ENCODE measurements around the gene CHRM2. TPM values are rescaled to one million over a fixed set of nuclear protein-coding genes. Genes with fewer than 3 reads are reported as not detected.

Gene CHRM2
- polyA plus RNA-seq, 4 donors: 1.4 to 4.3 (median 2.7) TPM

GRCh38 chr7:136956232-136956631 lies 87.8 kb downstream of the CHRM2 start:
- no peak for DNase-seq (ENCODE audit: low read depth in 4 of 4, low spot score in 3 of 4)

- DNase-seq (ENCODE audit: low read depth in 4 of 4, low spot score in 3 of 4): no peak
Measured at GRCh38 chr7:136956671-136957070, 88.2 kb downstream of the CHRM2 start.

- no peak for DNase-seq (ENCODE audit: low read depth in 4 of 4, low spot score in 3 of 4)
Measured at GRCh38 chr7:136957391-136957790, 88.9 kb downstream of the CHRM2 start.

- DNase-seq (ENCODE audit: low read depth in 4 of 4, low spot score in 3 of 4): no peak
Measured at GRCh38 chr7:136958016-136958415, 89.6 kb downstream of the CHRM2 start.

GRCh38 chr7:136964347-136964746 lies 95.9 kb downstream of the CHRM2 start:
- DNase-seq (ENCODE audit: low read depth in 4 of 4, low spot score in 3 of 4): no peak

GRCh38 chr7:136966825-136967224 lies 98.4 kb downstream of the CHRM2 start:
- DNase-seq (ENCODE audit: low read depth in 4 of 4, low spot score in 3 of 4): no peak

- no peak for DNase-seq (ENCODE audit: low read depth in 4 of 4, low spot score in 3 of 4)
Measured at GRCh38 chr7:136969761-136970160, 101.3 kb downstream of the CHRM2 start.

- no peak for DNase-seq (ENCODE audit: low read depth in 4 of 4, low spot score in 3 of 4)
Measured at GRCh38 chr7:136971776-136972175, 103.3 kb downstream of the CHRM2 start.

- DNase-seq (ENCODE audit: low read depth in 4 of 4, low spot score in 3 of 4): no peak
Measured at GRCh38 chr7:136976504-136977251, 108.2 kb downstream of the CHRM2 start.

GRCh38 chr7:136993377-136993776 lies 124.9 kb downstream of the CHRM2 start:
- no peak for DNase-seq (ENCODE audit: low read depth in 4 of 4, low spot score in 3 of 4)

GRCh38 chr7:136997735-136998134 lies 129.3 kb downstream of the CHRM2 start:
- DNase-seq (ENCODE audit: low read depth in 4 of 4, low spot score in 3 of 4): no peak

- DNase-seq (ENCODE audit: low read depth in 4 of 4, low spot score in 3 of 4): no peak
Measured at GRCh38 chr7:136998495-136998894, 130.0 kb downstream of the CHRM2 start.

GRCh38 chr7:137000621-137001020 lies 132.2 kb downstream of the CHRM2 start:
- no peak for DNase-seq (ENCODE audit: low read depth in 4 of 4, low spot score in 3 of 4)

GRCh38 chr7:137001041-137001440 lies 132.6 kb downstream of the CHRM2 start:
- DNase-seq (ENCODE audit: low read depth in 4 of 4, low spot score in 3 of 4): peak; percentile 33 to 46 (median 40)

- DNase-seq (ENCODE audit: low read depth in 4 of 4, low spot score in 3 of 4): no peak
Measured at GRCh38 chr7:137001478-137001877, 133.0 kb downstream of the CHRM2 start.

- DNase-seq (ENCODE audit: low read depth in 4 of 4, low spot score in 3 of 4): no peak
Measured at GRCh38 chr7:137003086-137003485, 134.6 kb downstream of the CHRM2 start.

- DNase-seq (ENCODE audit: low read depth in 4 of 4, low spot score in 3 of 4): no peak
Measured at GRCh38 chr7:137003566-137003965, 135.1 kb downstream of the CHRM2 start.

- DNase-seq (ENCODE audit: low read depth in 4 of 4, low spot score in 3 of 4): no peak
Measured at GRCh38 chr7:137005873-137006272, 137.4 kb downstream of the CHRM2 start.

- DNase-seq (ENCODE audit: low read depth in 4 of 4, low spot score in 3 of 4): no peak
Measured at GRCh38 chr7:137006293-137006692, 137.8 kb downstream of the CHRM2 start.

GRCh38 chr7:137007001-137007694 lies 138.7 kb downstream of the CHRM2 start:
- no peak for DNase-seq (ENCODE audit: low read depth in 4 of 4, low spot score in 3 of 4)

- DNase-seq (ENCODE audit: low read depth in 4 of 4, low spot score in 3 of 4): no peak
Measured at GRCh38 chr7:137009404-137009803, 141.0 kb downstream of the CHRM2 start.

GRCh38 chr7:137015015-137015414 lies 146.6 kb downstream of the CHRM2 start:
- no peak for DNase-seq (ENCODE audit: low read depth in 4 of 4, low spot score in 3 of 4)

Data from left renal pelvis (tissue), 4 donors.